GM21825 (cell line): ENCODE data around the gene ACSM6.
"Not testable (repeated sequence)": the region's sequence is repeated elsewhere in the genome, so short reads cannot be mapped to it uniquely, and the experiment has no call there.

Experiments used
- ATAC-seq: cut with Tn5 transposase; IDR thresholded peaks from one replicate; pipeline ENCODE4 v1.9.1; 2021; ENCODE audit warnings: mild to moderate bottlenecking, moderate library complexity; ENCODE audit not compliant: unreplicated experiment

The ACSM6 gene

GRCh38 chr10:95214793-95215192 lies 20.8 kb downstream of the ACSM6 start:
- no peak for ATAC-seq

GRCh38 chr10:95217476-95217875 lies 23.4 kb downstream of the ACSM6 start:
- ATAC-seq, result no peak

GRCh38 chr10:95220539-95220938 lies 26.5 kb downstream of the ACSM6 start:
- ATAC-seq, result no peak

GRCh38 chr10:95221124-95221523 lies 27.1 kb downstream of the ACSM6 start:
- ATAC-seq, result no peak

- no peak for ATAC-seq
These were observed 31.1 kb downstream of the ACSM6 start for GRCh38 chr10:95225136-95225535.

- ATAC-seq, result not testable (repeated sequence)
These were observed 35.1 kb downstream of the ACSM6 start for GRCh38 chr10:95228934-95229723.

- ATAC-seq, result no peak
These were observed 35.9 kb downstream of the ACSM6 start for GRCh38 chr10:95229724-95230627.

GRCh38 chr10:95230677-95231586 lies 36.9 kb downstream of the ACSM6 start:
- ATAC-seq, result not testable (repeated sequence)

GRCh38 chr10:95233377-95234034 lies 39.5 kb downstream of the ACSM6 start:
- ATAC-seq, result no peak

GRCh38 chr10:95234951-95235350 lies 40.9 kb downstream of the ACSM6 start:
- no peak for ATAC-seq

GRCh38 chr10:95235676-95236067 lies 41.6 kb downstream of the ACSM6 start:
- ATAC-seq, result no peak

- peak; percentile 96 for ATAC-seq
These were observed 42.2 kb downstream of the ACSM6 start for GRCh38 chr10:95236068-95236903.

GRCh38 chr10:95237376-95238170 lies 43.5 kb downstream of the ACSM6 start:
- no peak for ATAC-seq

GRCh38 chr10:95240096-95240495 lies 46.1 kb downstream of the ACSM6 start:
- ATAC-seq, result not testable (repeated sequence)

GRCh38 chr10:95240811-95241210 lies 46.8 kb downstream of the ACSM6 start:
- no peak for ATAC-seq

GRCh38 chr10:95241533-95241932 lies 47.5 kb downstream of the ACSM6 start:
- no peak for ATAC-seq

GRCh38 chr10:95242581-95243317 lies 48.7 kb downstream of the ACSM6 start:
- ATAC-seq, result no peak

GRCh38 chr10:95243318-95243617 lies 49.2 kb downstream of the ACSM6 start:
- no peak for ATAC-seq
